Measurements from ENCODE around the gene MCEE. TPM values are rescaled to one million over a fixed set of nuclear protein-coding genes. Genes with fewer than 3 reads are reported as not detected.
"Not testable (repeated sequence)": the region's sequence is repeated elsewhere in the genome, so short reads cannot be mapped to it uniquely, and the experiment has no call there.

MCEE gene
- 10 to 100 TPM in 3 of 4 donors, 1 to 10 TPM in 1; 7.5 to 17.2 (median 12.2) TPM for total RNA-seq

DNA sequence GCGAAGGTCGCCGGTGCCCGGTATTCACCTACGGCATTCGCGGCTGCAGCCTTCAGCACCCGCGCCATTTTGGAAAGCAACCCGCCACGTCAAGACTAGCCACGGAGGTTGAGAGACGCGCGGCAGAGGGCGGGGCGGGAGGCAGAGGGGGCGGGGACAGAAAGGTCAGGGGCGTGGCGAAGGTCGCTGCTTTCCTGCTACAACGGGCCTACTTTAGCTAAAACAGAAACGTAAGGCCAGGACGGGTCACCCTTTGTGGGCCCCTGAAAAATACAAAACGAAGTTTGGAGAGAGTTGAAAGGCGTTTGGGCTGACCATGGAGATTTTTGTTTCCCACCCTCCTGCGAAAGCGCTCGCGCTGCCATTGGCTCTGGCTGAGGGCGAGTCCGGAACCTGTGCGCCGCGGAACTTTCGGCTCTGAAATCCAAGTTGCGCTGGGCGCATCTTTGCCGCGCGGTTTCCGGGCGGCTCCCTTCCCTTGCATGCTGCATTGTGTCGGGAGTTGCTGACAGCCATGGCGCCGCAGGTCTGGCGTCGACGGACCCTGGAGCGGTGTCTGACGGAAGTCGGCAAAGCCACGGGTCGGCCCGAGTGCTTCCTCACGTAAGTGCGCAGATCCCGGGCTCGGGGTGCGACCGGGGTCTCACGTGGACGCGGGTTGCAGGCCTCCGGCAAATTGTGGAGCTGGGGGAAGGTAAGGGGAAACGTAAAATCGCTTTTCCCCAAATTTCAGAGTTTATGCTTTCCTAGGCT lies at the start of gene MCEE, which contains the start of gene MPHOSPH10:
Gene MCEE (minus strand): TSS at position 78 of the 753 bp plus-strand sequence. CDS start 10 bp downstream, at position 68.
Gene MPHOSPH10 (plus strand): TSS at position 483 of the 753 bp plus-strand sequence. CDS start 32 bp downstream, at position 515.
- Histone ChIP-seq H3K4me1 (peaks cover 0 to 53% (median 14%) of the 10 kb centered on the region in 4 donors), H3K9me3 (no peaks in the 10 kb centered on the region), H3K27me3 (no peaks in the 10 kb centered on the region), H3K27ac (peak within 1 kb of the TSS; percentile 90 to 96 (median 94)), H3K4me3 (peak within 1 kb of the TSS; percentile 68 to 99 (median 83)), H3K36me3 (peaks cover 0 to 22% (median 0%) of the 10 kb centered on the region in 3 donors)
- TF ChIP-seq POLR2A (IDR thresholded peaks at IDR 0.05) (peak; percentile 22 to 57), EP300 (IDR thresholded peaks at IDR 0.05) (peak; percentile 56 to 83)
- TF ChIP-seq, protein P1, sequence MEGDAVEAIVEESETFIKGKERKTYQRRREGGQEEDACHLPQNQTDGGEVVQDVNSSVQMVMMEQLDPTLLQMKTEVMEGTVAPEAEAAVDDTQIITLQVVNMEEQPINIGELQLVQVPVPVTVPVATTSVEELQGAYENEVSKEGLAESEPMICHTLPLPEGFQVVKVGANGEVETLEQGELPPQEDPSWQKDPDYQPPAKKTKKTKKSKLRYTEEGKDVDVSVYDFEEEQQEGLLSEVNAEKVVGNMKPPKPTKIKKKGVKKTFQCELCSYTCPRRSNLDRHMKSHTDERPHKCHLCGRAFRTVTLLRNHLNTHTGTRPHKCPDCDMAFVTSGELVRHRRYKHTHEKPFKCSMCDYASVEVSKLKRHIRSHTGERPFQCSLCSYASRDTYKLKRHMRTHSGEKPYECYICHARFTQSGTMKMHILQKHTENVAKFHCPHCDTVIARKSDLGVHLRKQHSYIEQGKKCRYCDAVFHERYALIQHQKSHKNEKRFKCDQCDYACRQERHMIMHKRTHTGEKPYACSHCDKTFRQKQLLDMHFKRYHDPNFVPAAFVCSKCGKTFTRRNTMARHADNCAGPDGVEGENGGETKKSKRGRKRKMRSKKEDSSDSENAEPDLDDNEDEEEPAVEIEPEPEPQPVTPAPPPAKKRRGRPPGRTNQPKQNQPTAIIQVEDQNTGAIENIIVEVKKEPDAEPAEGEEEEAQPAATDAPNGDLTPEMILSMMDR (IDR thresholded peaks at IDR 0.05), result peak in 1 of 5 experiments; percentile 32
- DNase-seq (ENCODE audit: low spot score in 2 of 2), result peak; percentile 81 to 84
- WGBS, 2 donors, result 0 to 1% methylated on average over 41 to 65 of the region's 67 CpGs

DNA sequence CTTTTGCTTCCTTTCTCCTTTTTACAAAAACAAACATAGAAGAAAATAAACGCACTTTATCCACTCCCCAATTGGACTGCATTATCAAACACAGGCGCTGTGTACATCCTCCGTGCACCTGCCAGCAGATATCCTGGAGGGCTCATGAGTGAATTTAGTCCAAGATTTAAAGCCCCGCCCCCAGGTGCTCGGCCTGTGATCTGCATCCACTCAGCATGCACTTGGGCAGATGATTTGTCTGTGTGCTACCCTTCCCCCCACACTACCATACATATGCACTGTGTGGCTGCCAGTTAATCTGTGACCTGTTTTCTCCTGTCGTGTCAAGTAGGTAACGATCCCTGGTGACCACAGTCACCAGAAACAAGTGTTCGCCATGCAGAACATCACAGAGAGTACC lies 48.8 kb upstream of the MCEE start:
- not testable (repeated sequence) for DNase-seq (ENCODE audit: low spot score in 2 of 2); H3K27me3 ChIP-seq; H3K36me3 ChIP-seq; H3K4me3 ChIP-seq; H3K27ac ChIP-seq; H3K9me3 ChIP-seq; H3K4me1 ChIP-seq
- WGBS, 2 donors, result 82 to 85% methylated on average over 8 of the region's 8 CpGs

DNA sequence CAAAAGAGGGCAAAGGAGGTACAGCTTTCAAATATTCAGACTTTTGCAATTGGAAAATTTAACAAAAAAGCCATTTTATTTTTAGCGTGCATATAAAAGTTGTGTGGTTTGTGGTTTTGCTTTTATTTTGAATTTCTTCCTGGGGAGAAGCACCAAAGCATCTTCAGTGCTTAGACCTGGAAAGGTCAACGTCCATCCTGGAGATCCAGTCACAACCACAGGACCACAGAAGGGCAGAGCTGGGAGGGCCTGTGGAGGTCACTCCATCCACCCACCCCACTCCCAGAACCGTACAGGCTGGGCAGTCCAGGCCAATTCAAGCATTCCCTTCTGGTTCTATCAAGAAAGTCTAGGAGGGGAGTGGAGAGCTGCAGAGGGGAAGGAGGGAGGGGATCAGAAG lies 44.2 kb upstream of the MCEE start:
- DNase-seq (ENCODE audit: low spot score in 2 of 2), result no peak
- Histone ChIP-seq H3K36me3 (no peaks in the 10 kb centered on the region), H3K27me3 (no peaks in the 10 kb centered on the region), H3K4me1 (no peaks in the 10 kb centered on the region), H3K4me3 (no peak overlapping the region), H3K27ac (no peak overlapping the region), H3K9me3 (no peaks in the 10 kb centered on the region)
- WGBS, 2 donors, result 39 to 50% methylated on average over 3 of the region's 3 CpGs
- TF ChIP-seq, protein P1 (IDR thresholded peaks at IDR 0.05), result no peak
- no peak for TF ChIP-seq EP300 (IDR thresholded peaks at IDR 0.05)
- TF ChIP-seq POLR2A (IDR thresholded peaks at IDR 0.05), result no peak

DNA sequence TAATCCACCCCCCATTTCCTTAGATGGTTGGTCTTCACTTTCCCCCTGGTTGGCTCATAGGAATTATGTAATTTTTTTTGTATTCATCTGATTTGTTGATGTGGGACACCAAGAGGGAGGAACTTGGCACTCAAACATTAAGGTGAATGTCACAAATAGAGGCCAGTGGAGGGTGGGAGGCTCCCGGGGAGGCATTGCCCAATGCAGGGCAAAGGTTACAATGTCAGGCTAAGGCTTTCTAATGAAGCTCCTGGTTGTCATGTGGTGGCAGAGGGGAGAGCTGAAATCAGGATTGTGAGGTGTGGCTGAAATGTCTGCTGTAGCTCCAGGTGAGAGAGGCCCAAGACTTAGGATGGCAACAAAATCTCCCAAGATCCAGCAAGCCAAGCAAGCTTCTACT lies 43.1 kb upstream of the MCEE start:
- H3K4me3 ChIP-seq, result no peak overlapping the region
- no peaks in the 10 kb centered on the region for H3K4me1 ChIP-seq
- H3K27me3 ChIP-seq, result no peaks in the 10 kb centered on the region
- H3K9me3 ChIP-seq, result no peaks in the 10 kb centered on the region
- TF ChIP-seq, protein P1 (IDR thresholded peaks at IDR 0.05), result no peak
- TF ChIP-seq EP300 (IDR thresholded peaks at IDR 0.05) (no peak), POLR2A (IDR thresholded peaks at IDR 0.05) (no peak)
- no peak overlapping the region for H3K27ac ChIP-seq
- no peak for DNase-seq (ENCODE audit: low spot score in 2 of 2)
- no peaks in the 10 kb centered on the region for H3K36me3 ChIP-seq
- 44 to 59% methylated on average over 1 of the region's 1 CpG for WGBS, 2 donors

DNA sequence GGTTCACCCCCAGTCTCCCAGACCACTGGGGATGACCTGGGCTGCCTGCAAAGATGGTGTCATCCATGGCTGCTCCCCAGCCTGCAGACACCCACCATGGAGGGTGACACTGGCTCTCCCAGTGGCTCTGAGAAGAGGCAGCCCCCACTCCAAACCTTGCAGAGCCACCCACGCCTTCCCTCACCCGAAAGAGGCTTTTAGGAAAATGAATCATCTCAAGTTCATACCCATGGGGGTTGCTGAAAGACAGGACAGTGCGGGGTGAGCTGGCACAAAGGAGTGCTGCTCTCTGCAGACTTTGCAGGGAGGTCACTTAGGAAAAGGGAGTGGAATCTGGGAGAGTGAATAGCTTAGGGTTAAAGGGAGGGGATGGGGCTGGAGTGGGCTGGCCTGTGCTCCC lies 36.8 kb upstream of the MCEE start:
- Histone ChIP-seq H3K9me3 (no peaks in the 10 kb centered on the region), H3K27ac (no peak overlapping the region), H3K4me1 (no peaks in the 10 kb centered on the region), H3K4me3 (no peak overlapping the region), H3K36me3 (no peaks in the 10 kb centered on the region), H3K27me3 (no peaks in the 10 kb centered on the region)
- WGBS, 2 donors, result 50 to 66% methylated on average over 3 of the region's 3 CpGs
- no peak for DNase-seq (ENCODE audit: low spot score in 2 of 2)
- TF ChIP-seq EP300 (IDR thresholded peaks at IDR 0.05) (no peak), POLR2A (IDR thresholded peaks at IDR 0.05) (no peak)
- TF ChIP-seq, protein P1 (IDR thresholded peaks at IDR 0.05), result no peak

Measured in tibial nerve (tissue), 4 donors.